B cell (primary cell): ENCODE data around the gene CLSTN2. TPM values are rescaled to one million over a fixed set of nuclear protein-coding genes. Genes with fewer than 3 reads are reported as not detected.

ENCODE experiments used
- ATAC-seq: fragments of 200-7000 bp; cut with Tn5 transposase; one replicate; pipeline ENCODE4 v1.10.0; 2021; ENCODE audit warnings: low read depth, mild to moderate bottlenecking, moderate number of reproducible peaks, moderate library complexity
- CTCF ChIA-PET: fragments of 350-600 bp; sonication (Branson Sonifier 250); formaldehyde crosslinking; loops from one replicate; lab custom pipeline; 2021; ENCODE audit warnings: antibody characterized with exemption, inconsistent platforms; lab: Charles Lee
- POLR2A ChIA-PET: fragments of 350-600 bp; sonication (Branson Sonifier 250); formaldehyde crosslinking; loops from one replicate; lab custom pipeline; 2021; ENCODE audit warnings: antibody characterized with exemption; lab: Charles Lee
- DNase-seq: peaks from one replicate; pipeline ENCODE4 v3.0.0; 2013
- H2AFZ ChIP-seq: 2 replicates; pipeline ENCODE4 v1.6.1; 2012; ENCODE audit warnings: mild to moderate bottlenecking, low read depth, low read length; ENCODE audit not compliant: insufficient read depth, poor library complexity, severe bottlenecking
- H3K27ac ChIP-seq, 2 donors: 1 replicate in 1 of 2; 2 replicates in 1 of 2; pipeline ENCODE4 v1.5.1; 2012 to 2013; ENCODE audit warnings: low read length in 2 of 2, mild to moderate bottlenecking in 2 of 2, moderate library complexity in 1 of 2
- H3K27me3 ChIP-seq, 4 experiments: fragments of 200-600 bp in 1 of 4; sonication (generic) in 1 of 4; replicated peaks in 1 of 4; 1 replicate in 2 of 4; 2 replicates in 2 of 4; pipeline versions ENCODE4 v1.6.1 to v1.7.0; 2013 to 2016; ENCODE audit warnings: low read length in 3 of 4, mild to moderate bottlenecking in 2 of 4, mixed read lengths in 1 of 4, moderate library complexity in 1 of 4; ENCODE audit not compliant: insufficient read depth in 4 of 4, control insufficient read depth in 3 of 4; ENCODE audit errors: control extremely low read depth in 1 of 4
- H3K36me3 ChIP-seq, 2 experiments: replicated peaks in 1 of 2; 1 replicate in 1 of 2; 2 replicates in 1 of 2; pipeline versions ENCODE4 v1.6.1 to v1.7.1; 2013; ENCODE audit warnings: low read length in 1 of 2; ENCODE audit not compliant: insufficient read depth in 2 of 2, control insufficient read depth in 1 of 2; ENCODE audit errors: control extremely low read depth in 1 of 2, extremely low read depth in 1 of 2
- H3K4me1 ChIP-seq, 2 donors: fragments of 200-600 bp in 1 of 2; sonication (generic) in 1 of 2; 1 replicate in 1 of 2; 2 replicates in 1 of 2; pipeline versions ENCODE4 v1.5.1 to v1.6.1; 2013 to 2017; ENCODE audit warnings: low read length in 2 of 2; ENCODE audit not compliant: control insufficient read depth in 2 of 2, insufficient read depth in 2 of 2
- H3K4me2 ChIP-seq: replicated peaks from 2 replicates; pipeline ENCODE3; 2012; ENCODE audit warnings: mild to moderate bottlenecking, low read depth, low read length; ENCODE audit not compliant: poor library complexity, severe bottlenecking
- H3K4me3 ChIP-seq, 5 experiments: fragments of 200-600 bp in 1 of 5; sonication (generic) in 1 of 5; 1 replicate in 3 of 5; 2 replicates in 2 of 5; pipeline versions ENCODE4 v1.5.1 to v1.7.0; 2011 to 2016; ENCODE audit warnings: low read length in 4 of 5, mild to moderate bottlenecking in 4 of 5, low read depth in 2 of 5, control low read depth in 1 of 5, moderate library complexity in 1 of 5; ENCODE audit not compliant: insufficient read depth in 1 of 5; ENCODE audit errors: control extremely low read depth in 1 of 5, extremely low read depth in 1 of 5
- H3K79me2 ChIP-seq: fragments of 200-600 bp; sonication (generic); one replicate; pipeline ENCODE4 v1.6.0; 2016; ENCODE audit warnings: low read length; ENCODE audit not compliant: control insufficient read depth, insufficient read depth
- H3K9ac ChIP-seq: fragments of 200-600 bp; sonication (generic); 2 replicates; pipeline ENCODE4 v1.6.1; 2017; ENCODE audit warnings: mild to moderate bottlenecking, low read length, moderate library complexity
- H3K9me3 ChIP-seq, 3 donors: one replicate each; pipeline versions ENCODE4 v1.6.1 to v1.7.1; 2013; ENCODE audit warnings: low read length in 2 of 3; ENCODE audit not compliant: control insufficient read depth in 2 of 3, insufficient read depth in 1 of 3; ENCODE audit errors: control extremely low read depth in 1 of 3
- H4K20me1 ChIP-seq: 2 replicates; pipeline ENCODE4 v1.6.0; 2012; ENCODE audit warnings: mild to moderate bottlenecking, low read length; ENCODE audit not compliant: insufficient read depth, control insufficient read depth, poor library complexity, severe bottlenecking
- H3K27ac Mint-ChIP-seq: one replicate; pipeline ENCODE4 v1.8.0; 2021; ENCODE audit warnings: mixed read lengths
- H3K27me3 Mint-ChIP-seq: one replicate; pipeline ENCODE4 v1.8.0; 2021; ENCODE audit warnings: mixed read lengths
- H3K4me1 Mint-ChIP-seq: one replicate; pipeline ENCODE4 v1.8.0; 2021; ENCODE audit warnings: mixed read lengths
- H3K4me3 Mint-ChIP-seq: one replicate; pipeline ENCODE4 v1.8.0; 2021; ENCODE audit warnings: mixed read lengths
- H3K9me3 Mint-ChIP-seq: one replicate; pipeline ENCODE4 v1.8.0; 2022; ENCODE audit warnings: mixed read lengths; ENCODE audit not compliant: insufficient read depth
- CTCF ChIP-seq: fragments of 200-600 bp; IDR thresholded peaks from one replicate; pipeline ENCODE4 v1.8.0; 2022; ENCODE audit warnings: antibody characterized with exemption, mild to moderate bottlenecking
- EZH2 ChIP-seq: IDR thresholded peaks from 2 replicates; pipeline ENCODE4 v1.6.1; 2012; ENCODE audit warnings: borderline replicate concordance, low read depth, mild to moderate bottlenecking, moderate library complexity, low read length; ENCODE audit not compliant: insufficient read depth, poor library complexity, severe bottlenecking
- WGBS: methylation state at CpG from one replicate; pipeline ENCODE4 v1.1.5; 2013; ENCODE audit warnings: missing lambda C conversion rate; ENCODE audit not compliant: insufficient coverage; 5-methylcytosine and 5-hydroxymethylcytosine counted together
- intact Hi-C: fragments of 100-400 bp; cut with micrococcal nuclease; formaldehyde crosslinking; loops from one replicate; pipeline ENCODE4 v1.10.0; 2022
- polyA plus RNA-seq: library from polyadenylated mRNA; depleted of rRNA; stranded (reverse); fragments of >200 nt; gene quantifications from 2 replicates; pipeline ENCODE4 v1.2.3, GENCODE V29; 2012
- total RNA-seq, 2 donors: library from RNA; stranded (reverse); fragments of 120-200 nt in 1 of 2; gene quantifications; 1 replicate in 1 of 2; 2 replicates in 1 of 2; pipeline versions ENCODE4 v1.2.3 to v1.2.4, GENCODE V29; 2013 to 2022

CLSTN2 gene
- total and polyA plus RNA-seq, 2 donors (not counting 1 experiment from before 2014, with no cell fraction given), result not detected

- Mint-ChIP-seq H3K4me1 (no peaks in the 10 kb centered on the region), H3K9me3 (no peaks in the 10 kb centered on the region), H3K27me3 (peaks cover 22% of the 10 kb centered on the region), H3K4me3 (no peak overlapping the region), H3K27ac (no peak overlapping the region)
- Histone ChIP-seq H3K4me3 (no peak overlapping the region), H3K79me2 (no peaks in the 10 kb centered on the region), H3K36me3 (no peaks in the 10 kb centered on the region), H4K20me1 (no peaks in the 10 kb centered on the region), H2AFZ (no peak overlapping the region), H3K27me3 (peaks cover 0 to 3% (median 0%) of the 10 kb centered on the region in 4 experiments), H3K27ac (no peak overlapping the region), H3K9ac (no peak overlapping the region), H3K4me1 (no peaks in the 10 kb centered on the region), H3K9me3 (no peaks in the 10 kb centered on the region), H3K4me2 (no peak overlapping the region)
- TF ChIP-seq EZH2, result no peak
- no peak for TF ChIP-seq CTCF
- ChIA-PET CTCF (no interaction called here), POLR2A (no interaction called here)
- intact Hi-C loops, result no loop called here
- DNase-seq (no peak), ATAC-seq (no peak)
- no CpG with 5 or more reads among the region's 1 CpG for WGBS
Measured at GRCh38 chr3:140584549-140584948, 649.6 kb downstream of the CLSTN2 start.

GRCh38 chr3:140585828-140586227 lies 650.8 kb downstream of the CLSTN2 start:
- no peak for ATAC-seq
- Histone ChIP-seq H3K4me2 (no peak overlapping the region), H3K79me2 (no peaks in the 10 kb centered on the region), H3K27ac (no peak overlapping the region), H3K9me3 (peaks cover 0 to 3% (median 0%) of the 10 kb centered on the region in 3 donors), H3K9ac (no peak overlapping the region), H3K4me3 (no peak overlapping the region), H3K27me3 (peaks cover 0 to 3% (median 0%) of the 10 kb centered on the region in 4 experiments), H3K36me3 (no peaks in the 10 kb centered on the region), H4K20me1 (no peaks in the 10 kb centered on the region), H2AFZ (no peak overlapping the region), H3K4me1 (no peaks in the 10 kb centered on the region)
- POLR2A ChIA-PET, result no interaction called here
- no peak for DNase-seq
- H3K27me3 Mint-ChIP-seq, result peaks cover 22% of the 10 kb centered on the region
- H3K9me3 Mint-ChIP-seq, result no peaks in the 10 kb centered on the region
- H3K4me3 Mint-ChIP-seq, result no peak overlapping the region
- H3K4me1 Mint-ChIP-seq, result no peaks in the 10 kb centered on the region
- CTCF ChIA-PET, result no interaction called here
- WGBS, result 100% methylated on average over 1 of the region's 4 CpGs
- TF ChIP-seq CTCF (no peak), EZH2 (no peak)
- intact Hi-C loops, result no loop called here
- no peak overlapping the region for H3K27ac Mint-ChIP-seq
